Subcutaneous adipose tissue (tissue), 4 donors: Measurements from ENCODE around the gene VARS2. TPM values are rescaled to one million over a fixed set of nuclear protein-coding genes. Genes with fewer than 3 reads are reported as not detected.

Experiments
- total RNA-seq, 4 donors: library from RNA; depleted of rRNA; stranded (reverse); fragments of >200 nt; gene quantifications; one replicate each; pipeline ENCODE4 v1.1.0, GENCODE V29; 2016
- TF ChIP-seq, protein P1 (sequence below): fragments of 450-650 bp; IDR thresholded peaks from one replicate; pipeline ENCODE4 v1.5.1; 2016; ENCODE audit warnings: low read depth, mild to moderate bottlenecking, control low read depth, antibody characterized with exemption, moderate library complexity

The VARS2 gene
- total RNA-seq, 4 donors from 2014 or later = 9.1 to 40.3 (median 10.8) TPM

DNA sequence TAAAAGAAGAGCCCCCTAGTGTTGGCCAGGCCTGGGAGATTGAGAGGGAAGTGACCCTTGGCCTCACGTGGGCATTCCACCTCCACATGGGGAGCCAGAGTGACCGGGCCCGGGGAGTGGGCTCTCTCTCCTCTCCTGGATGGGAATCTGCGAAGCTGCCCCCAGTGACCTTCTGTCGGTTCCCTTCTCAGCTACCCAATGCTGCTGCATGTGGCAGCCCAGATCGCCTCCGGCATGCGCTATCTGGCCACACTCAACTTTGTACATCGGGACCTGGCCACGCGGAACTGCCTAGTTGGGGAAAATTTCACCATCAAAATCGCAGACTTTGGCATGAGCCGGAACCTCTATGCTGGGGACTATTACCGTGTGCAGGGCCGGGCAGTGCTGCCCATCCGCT, 16.2 kb upstream of the VARS2 start:
- TF ChIP-seq, protein P1, sequence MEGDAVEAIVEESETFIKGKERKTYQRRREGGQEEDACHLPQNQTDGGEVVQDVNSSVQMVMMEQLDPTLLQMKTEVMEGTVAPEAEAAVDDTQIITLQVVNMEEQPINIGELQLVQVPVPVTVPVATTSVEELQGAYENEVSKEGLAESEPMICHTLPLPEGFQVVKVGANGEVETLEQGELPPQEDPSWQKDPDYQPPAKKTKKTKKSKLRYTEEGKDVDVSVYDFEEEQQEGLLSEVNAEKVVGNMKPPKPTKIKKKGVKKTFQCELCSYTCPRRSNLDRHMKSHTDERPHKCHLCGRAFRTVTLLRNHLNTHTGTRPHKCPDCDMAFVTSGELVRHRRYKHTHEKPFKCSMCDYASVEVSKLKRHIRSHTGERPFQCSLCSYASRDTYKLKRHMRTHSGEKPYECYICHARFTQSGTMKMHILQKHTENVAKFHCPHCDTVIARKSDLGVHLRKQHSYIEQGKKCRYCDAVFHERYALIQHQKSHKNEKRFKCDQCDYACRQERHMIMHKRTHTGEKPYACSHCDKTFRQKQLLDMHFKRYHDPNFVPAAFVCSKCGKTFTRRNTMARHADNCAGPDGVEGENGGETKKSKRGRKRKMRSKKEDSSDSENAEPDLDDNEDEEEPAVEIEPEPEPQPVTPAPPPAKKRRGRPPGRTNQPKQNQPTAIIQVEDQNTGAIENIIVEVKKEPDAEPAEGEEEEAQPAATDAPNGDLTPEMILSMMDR = no peak

DNA sequence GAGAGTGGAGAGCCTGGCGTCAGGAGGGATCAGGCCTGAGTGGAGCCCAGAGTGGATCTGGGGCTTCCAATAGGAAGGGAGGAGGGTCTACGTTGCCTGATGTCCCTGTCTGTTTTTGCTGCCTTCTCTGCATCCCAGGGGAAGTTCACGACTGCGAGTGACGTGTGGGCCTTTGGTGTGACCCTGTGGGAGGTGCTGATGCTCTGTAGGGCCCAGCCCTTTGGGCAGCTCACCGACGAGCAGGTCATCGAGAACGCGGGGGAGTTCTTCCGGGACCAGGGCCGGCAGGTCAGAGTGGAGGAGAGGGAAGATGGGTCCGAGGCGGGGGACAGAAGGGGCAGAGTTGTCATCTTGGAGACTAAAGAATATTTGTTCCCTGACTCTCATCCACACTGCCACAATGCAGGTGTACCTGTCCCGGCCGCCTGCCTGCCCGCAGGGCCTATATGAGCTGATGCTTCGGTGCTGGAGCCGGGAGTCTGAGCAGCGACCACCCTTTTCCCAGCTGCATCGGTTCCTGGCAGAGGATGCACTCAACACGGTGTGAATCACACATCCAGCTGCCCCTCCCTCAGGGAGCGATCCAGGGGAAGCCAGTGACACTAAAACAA, 15.2 kb upstream of the VARS2 start:
- TF ChIP-seq, protein P1 = no peak

DNA sequence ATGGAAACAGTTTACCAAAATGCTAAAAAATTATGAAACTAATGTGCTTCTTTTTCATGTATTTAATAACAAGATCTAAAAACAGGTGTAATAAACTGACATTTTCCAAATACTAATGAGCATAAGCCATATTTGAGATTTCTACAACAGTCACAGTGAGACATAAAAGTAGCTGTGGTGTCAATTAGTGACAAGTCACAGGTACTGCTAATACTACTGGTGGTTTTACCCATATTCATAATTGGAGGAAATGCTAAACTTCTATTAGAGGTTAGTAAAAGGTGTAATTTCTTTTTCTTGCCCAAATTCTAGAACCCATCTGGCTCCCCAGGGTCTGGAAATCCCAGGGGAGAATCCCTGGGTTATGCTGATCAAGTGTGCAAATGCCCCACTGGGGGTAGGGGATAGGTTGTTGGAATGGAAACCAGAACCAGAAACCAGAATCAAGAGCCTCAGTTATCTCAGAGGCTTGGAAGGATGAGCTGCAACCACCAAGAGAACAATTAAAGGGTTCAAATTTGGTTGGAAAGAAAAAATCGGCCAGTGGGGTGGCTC, 13.1 kb upstream of the VARS2 start:
- TF ChIP-seq, protein P1 = no peak

DNA sequence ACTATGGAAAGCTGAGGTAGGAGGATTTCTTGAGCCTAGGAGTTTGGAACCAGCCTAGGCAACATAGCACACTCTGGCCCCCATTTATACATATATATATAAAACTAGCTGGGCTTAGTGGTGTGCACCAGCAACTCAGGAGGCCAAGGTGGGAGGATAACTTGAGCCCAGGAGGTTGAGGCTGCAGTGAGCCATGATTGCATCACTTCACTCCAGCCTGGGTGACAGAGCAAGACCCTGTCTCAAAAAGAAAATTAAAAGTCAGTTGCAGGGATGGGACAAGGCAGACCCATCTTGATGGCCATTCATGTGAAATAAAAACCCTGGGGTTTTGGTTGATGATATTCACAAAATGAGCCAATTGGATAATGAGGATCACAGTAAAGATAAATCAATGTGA, 12.6 kb upstream of the VARS2 start:
- TF ChIP-seq, protein P1 = no peak

DNA sequence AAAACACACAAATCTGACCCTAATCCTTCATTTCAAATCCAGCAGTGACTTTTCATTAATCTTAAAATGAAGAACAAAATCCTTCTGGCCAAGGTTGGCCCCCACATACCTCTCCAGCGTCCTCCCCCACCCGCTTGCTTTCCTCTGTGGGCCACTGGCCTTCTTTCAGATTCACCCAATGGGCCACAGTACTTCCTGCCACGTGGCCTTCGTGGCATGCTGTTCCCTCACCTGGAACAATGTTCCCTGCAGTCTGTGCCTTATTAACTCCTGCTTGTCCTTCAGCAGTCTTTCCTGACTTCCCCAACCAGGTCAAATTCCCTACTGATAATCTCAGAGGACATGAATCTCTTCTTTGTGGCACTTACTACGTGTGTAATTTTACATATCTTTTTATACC, 11.3 kb upstream of the VARS2 start:
- TF ChIP-seq, protein P1 = no peak

DNA sequence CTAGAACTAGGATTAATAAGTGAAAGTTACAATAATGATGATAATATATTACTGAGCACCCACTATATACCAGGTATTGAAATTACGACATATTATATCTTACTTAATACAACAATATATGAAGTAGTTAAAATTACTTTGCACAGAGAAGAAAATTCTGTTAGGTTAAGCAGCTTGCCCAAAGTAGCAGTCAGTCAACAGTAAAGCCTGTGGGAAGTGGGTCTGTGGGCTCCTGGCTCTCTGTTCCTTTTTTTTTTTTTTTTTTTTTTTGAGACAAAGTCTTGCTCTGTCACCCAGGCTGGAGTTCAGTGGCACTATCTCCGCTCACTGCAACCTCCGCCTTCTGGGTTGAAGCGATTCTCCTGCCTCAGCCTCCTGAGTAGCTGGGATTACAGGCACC, 10.8 kb upstream of the VARS2 start:
- TF ChIP-seq, protein P1 = no peak

DNA sequence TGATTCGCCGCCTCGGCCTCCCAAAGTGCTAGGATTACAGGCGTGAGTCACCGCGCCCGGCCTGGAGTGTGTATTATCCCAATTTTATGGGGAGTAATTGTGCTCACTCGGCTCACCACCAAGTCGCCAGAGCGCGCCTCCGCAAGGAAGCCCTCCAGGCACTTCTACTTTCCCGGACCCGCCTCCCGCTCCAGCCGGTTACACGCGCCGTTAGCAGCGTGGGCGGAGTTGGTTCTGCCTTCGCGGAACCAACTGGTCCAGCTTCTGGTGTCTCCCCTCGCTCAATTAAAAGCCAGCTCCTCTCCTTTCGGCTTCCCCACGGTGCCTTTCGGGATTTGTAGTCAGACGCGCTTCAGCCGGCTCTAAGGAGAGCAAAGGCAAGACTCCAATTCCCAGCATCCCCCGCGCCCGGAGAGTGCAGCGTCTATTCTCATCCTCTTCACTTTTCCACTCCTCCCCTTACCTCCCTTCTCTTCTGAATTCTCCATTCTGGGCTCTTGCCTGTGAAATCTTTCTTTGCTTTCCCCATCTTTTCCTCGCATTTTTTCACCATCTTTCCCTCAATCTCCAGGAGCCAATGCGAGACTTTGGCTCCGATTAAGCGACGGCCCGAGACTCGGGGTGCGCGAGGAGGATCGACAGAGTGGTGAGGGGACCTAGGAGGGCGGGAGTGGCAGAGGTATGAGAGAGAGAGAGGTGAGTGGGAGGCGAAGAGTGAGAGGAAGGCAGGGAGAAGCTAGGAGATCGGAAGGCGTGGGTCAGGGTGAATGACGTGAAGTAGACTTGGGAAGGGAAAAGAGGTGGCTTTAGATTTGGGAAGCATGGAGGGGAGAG, 6.1 kb upstream of the VARS2 start, which contains the start of gene GTF2H4:
TSS of gene GTF2H4 (plus strand) at position 450 of the 834 bp plus-strand sequence.
- TF ChIP-seq, protein P1 = no peak
